DOHH2 (cell line): Measurements from ENCODE around the gene CDK5RAP2.

ENCODE experiments used
- CTCF ChIP-seq: fragments of 200-600 bp; sonication (generic); IDR thresholded peaks from one replicate; pipeline ENCODE4 v1.5.1; 2014; ENCODE audit warnings: antibody characterized with exemption, mild to moderate bottlenecking, low read depth, low read length; ENCODE audit not compliant: poor library complexity, severe bottlenecking
- EZH2phosphoT487 ChIP-seq: fragments of 200-600 bp; sonication (generic); IDR thresholded peaks from 2 replicates; pipeline ENCODE4 v1.6.1; 2017; ENCODE audit warnings: borderline replicate concordance, mild to moderate bottlenecking, antibody characterized with exemption, low read length, moderate library complexity, mixed read lengths

- TF ChIP-seq CTCF (no peak), EZH2phosphoT487 (no peak)
Observed at GRCh38 chr9:120609636-120610035, 29.7 kb upstream of the CDK5RAP2 start.
